ENCODE results near the gene ZNF235. TPM values are rescaled to one million over a fixed set of nuclear protein-coding genes. Genes with fewer than 3 reads are reported as not detected.
A peak's percentile ranks its signal among the peaks of the same experiment; 100 is the strongest.

ZNF235 gene
- total RNA-seq (5.2 TPM in 2 replicates), polyA plus RNA-seq (1.8 and 2.0 TPM in 2 replicates), polyA minus RNA-seq (5.7 and 7.8 TPM in 2 replicates), Bru-seq, nascent RNA (percentile 49 among the genes with signal in this experiment), BruChase-seq, experiment 1, labeled RNA remaining after a 6-hour chase (percentile 54 among the genes with signal in this experiment), BruChase-seq, experiment 2, labeled RNA remaining after a 2-hour chase (percentile 63 among the genes with signal in this experiment)
- 1.6 and 1.7 TPM in 2 replicates for polyA plus RNA-seq (2011; cell fraction: cytosol; rRNA removed)
- 9.3 and 9.9 TPM in 2 replicates for polyA plus RNA-seq (2011; cell fraction: nucleus; rRNA removed)
- polyA plus RNA-seq (2012) = 1.7 and 2.1 TPM in 2 replicates
- 0.72 TPM for polyA minus RNA-seq (2011; cell fraction: cytosol; rRNA and poly(A)+ RNA removed)
- 8.6 and 11.0 TPM in 2 replicates for polyA minus RNA-seq (2011; cell fraction: nucleus; rRNA and poly(A)+ RNA removed)
- long read RNA-seq, full-length matches to known transcripts = 4 of 7 reads
- long read RNA-seq, partial matches to known transcripts = 0 of 7 reads
- long read RNA-seq, other reads (novel, unspliced or antisense) = 3 of 7 reads

DNA sequence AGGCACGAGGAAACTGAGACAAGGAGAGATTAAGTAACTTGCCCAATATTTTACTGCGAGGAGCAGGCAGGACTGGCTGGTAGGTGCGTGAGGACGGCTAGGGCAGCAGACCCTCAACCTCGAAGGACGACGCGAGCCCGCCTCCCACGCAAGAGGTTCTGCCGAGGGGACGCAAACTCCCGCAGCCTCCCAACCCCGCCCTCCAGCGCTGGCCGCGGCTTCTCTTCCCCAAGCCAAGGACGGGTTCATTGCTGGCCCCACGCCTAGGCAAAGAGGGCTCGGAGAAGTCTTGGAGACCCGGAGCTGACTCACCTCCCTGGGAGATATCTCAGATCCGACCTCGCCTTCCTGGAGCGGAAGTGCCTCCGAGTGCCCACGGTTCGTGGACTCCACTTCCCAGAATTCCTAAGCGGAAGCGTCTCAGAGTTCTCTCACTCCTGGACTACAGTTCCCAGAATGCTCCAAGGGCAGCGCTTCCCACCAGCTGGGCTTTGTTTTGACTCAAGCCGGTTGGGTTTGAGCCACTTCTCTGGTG is at the start of gene ZNF235:
TSS of gene ZNF235 (minus strand) at position 367 of the 535 bp plus-strand sequence. CDS start 1,621 bp downstream, outside the sequence.
- ChIA-PET CTCF (interaction anchor here (1.3 to 1.4 kb wide), 3 partner anchors 46 to 140 kb away, joined by 3 to 5 read pairs (median 4); partner anchors contain the start of genes ZNF226 and ZNF227), POLR2A (interaction anchor here (0.5 to 1.1 kb wide), 3 partner anchors 140 to 478 kb away, joined by 3 to 7 read pairs (median 4); partner anchors contain the start of genes ZNF226 and ZNF283)
- Histone ChIP-seq H3K4me2 (ENCODE audit: insufficient read depth, low read length) (peak within 1 kb of the TSS; percentile 97), H3K4me1 (ENCODE audit: control insufficient read depth, extremely low read depth, insufficient read depth, low read length) (peaks cover 5% of the 10 kb centered on the region), H3K27me3 (ENCODE audit: control insufficient read depth in 2 of 2, insufficient read depth in 2 of 2, low read length in 2 of 2) (no peaks in the 10 kb centered on the region), H2AFZ (ENCODE audit: low read depth, low read length) (peak within 1 kb of the TSS; percentile 100), H3K79me2 (ENCODE audit: control insufficient read depth, insufficient read depth, low read length) (no peaks in the 10 kb centered on the region), H3K36me3 (ENCODE audit: control insufficient read depth in 2 of 2, extremely low read depth in 1 of 2, insufficient read depth in 2 of 2, low read length in 2 of 2) (peaks cover 0 to 1% of the 10 kb centered on the region in 2 experiments), H3K9me3 (replicated peaks; ENCODE audit: control insufficient read depth, insufficient read depth, low read length) (no peaks in the 10 kb centered on the region), H3K27ac (ENCODE audit: insufficient read depth, low read depth, low read length) (peak within 1 kb of the TSS; percentile 63), H3K4me3 (replicated peaks in 1 of 3; ENCODE audit: insufficient read depth in 1 of 3, low read depth in 1 of 3, low read length in 3 of 3) (peak within 1 kb of the TSS; percentile 76 to 95 (median 82)), H3K9me1 (replicated peaks; ENCODE audit: control insufficient read depth, extremely low read depth, insufficient read depth, low read length) (no peaks in the 10 kb centered on the region), H4K20me1 (replicated peaks; ENCODE audit: control insufficient read depth, extremely low read depth, insufficient read depth, low read length) (no peaks in the 10 kb centered on the region), H3K9ac (replicated peaks; ENCODE audit: extremely low read depth, insufficient read depth, low read length) (peak within 1 kb of the TSS; percentile 67)
- intact Hi-C loops (cut with micrococcal nuclease) (loop anchor here (1.0 to 10.0 kb wide), 9 partner anchors 44 to 300 kb away; partner anchors contain the start of genes ZNF112, ZNF224, ZNF225 and ZNF226), dilution Hi-C loops (cut with MboI; ENCODE audit: extremely low pct_ligation_motif_present, low sequenced_read_pairs) (no loop called here)
- no TSS peak for BruUV-seq (replicated peaks)
- peak; percentile 51 for TF ChIP-seq POLR2A (IDR thresholded peaks at IDR 0.05; ENCODE audit: low read depth, low read length)
- TF ChIP-seq EZH2 (IDR thresholded peaks at IDR 0.05; ENCODE audit: borderline replicate concordance, low read depth, low read length, severe bottlenecking) = no peak
- TF ChIP-seq JUN (IDR thresholded peaks at IDR 0.05; ENCODE audit: borderline replicate concordance, insufficient read depth, insufficient read length, low read depth) = peak; percentile 31
- peak; percentile 90 for TF ChIP-seq FOS (IDR thresholded peaks at IDR 0.05; ENCODE audit: borderline replicate concordance, insufficient read depth, low read length)
- peak; percentile 61 for TF ChIP-seq GATA2 (IDR thresholded peaks at IDR 0.05; ENCODE audit: insufficient read depth, insufficient read length, low read depth, low read length)
- TF ChIP-seq, protein P1, sequence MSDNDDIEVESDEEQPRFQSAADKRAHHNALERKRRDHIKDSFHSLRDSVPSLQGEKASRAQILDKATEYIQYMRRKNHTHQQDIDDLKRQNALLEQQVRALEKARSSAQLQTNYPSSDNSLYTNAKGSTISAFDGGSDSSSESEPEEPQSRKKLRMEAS (IDR thresholded peaks at IDR 0.05; ENCODE audit: insufficient read depth, insufficient read length) = peak; percentile 3
- TF ChIP-seq MYC (IDR thresholded peaks at IDR 0.05; ENCODE audit: low read depth, low read length) = no peak
- TF ChIP-seq POLR2AphosphoS5 (IDR thresholded peaks at IDR 0.05; ENCODE audit: insufficient read depth, low read depth, low read length) = peak; percentile 82
- no peak for TF ChIP-seq CTCF (IDR thresholded peaks at IDR 0.05; ENCODE audit: extremely low read depth in 1 of 2, insufficient read depth in 1 of 2, low read depth in 1 of 2, low read length in 2 of 2)
- peak; percentile 97 for DNase-seq (ENCODE audit: low read depth, low spot score)
- peak; percentile 100 for FAIRE-seq

Measured in endothelial cell of umbilical vein (primary cell).